Effector CD4-positive, alpha-beta T cell (primary cell): Measurements from ENCODE around the gene SLC25A18. TPM values are rescaled to one million over a fixed set of nuclear protein-coding genes. Genes with fewer than 3 reads are reported as not detected.
"Not testable (repeated sequence)": the region's sequence is repeated elsewhere in the genome, so short reads cannot be mapped to it uniquely, and the experiment has no call there.

Experiments used
- DNase-seq: peaks from one replicate; pipeline ENCODE4 v3.0.0-alpha.2; 2020
- total RNA-seq: gene quantifications from one replicate; lab custom pipeline; 2026; lab: John Stamatoyannopoulos, UW

The SLC25A18 gene
- total RNA-seq = not detected

GRCh38 chr22:17562906-17563870 lies at the start of gene SLC25A18:
Gene SLC25A18 (plus strand): TSS chr22:17563498. CDS start chr22:17579945, 16,447 bp downstream.
- no peak for DNase-seq

- no peak for DNase-seq
These were observed 49.7 kb upstream of the SLC25A18 start for GRCh38 chr22:17513612-17514011.

- DNase-seq = no peak
These were observed 49.2 kb upstream of the SLC25A18 start for GRCh38 chr22:17514084-17514483.

- no peak for DNase-seq
These were observed 44.9 kb upstream of the SLC25A18 start for GRCh38 chr22:17518406-17518805.

- not testable (repeated sequence) for DNase-seq
These were observed 41.3 kb upstream of the SLC25A18 start for GRCh38 chr22:17521971-17522370.

- no peak for DNase-seq
These were observed 39.4 kb upstream of the SLC25A18 start for GRCh38 chr22:17523925-17524324.

GRCh38 chr22:17536269-17536668 lies 27.0 kb upstream of the SLC25A18 start:
- DNase-seq = no peak

- no peak for DNase-seq
These were observed 26.1 kb upstream of the SLC25A18 start for GRCh38 chr22:17537155-17537554.

- DNase-seq = no peak
These were observed 22.8 kb upstream of the SLC25A18 start for GRCh38 chr22:17540481-17540880.

GRCh38 chr22:17541476-17541875 lies 21.8 kb upstream of the SLC25A18 start:
- no peak for DNase-seq

- DNase-seq = no peak
These were observed 20.8 kb upstream of the SLC25A18 start for GRCh38 chr22:17542452-17542851.

- DNase-seq = no peak
These were observed 15.1 kb upstream of the SLC25A18 start for GRCh38 chr22:17548010-17548755.

GRCh38 chr22:17548756-17549035 lies 14.6 kb upstream of the SLC25A18 start:
- no peak for DNase-seq

- no peak for DNase-seq
These were observed 14.1 kb upstream of the SLC25A18 start for GRCh38 chr22:17549183-17549582.

- no peak for DNase-seq
These were observed 13.6 kb upstream of the SLC25A18 start for GRCh38 chr22:17549655-17550054.

GRCh38 chr22:17552737-17553136 lies 10.6 kb upstream of the SLC25A18 start:
- no peak for DNase-seq

GRCh38 chr22:17554814-17555213 lies 8.5 kb upstream of the SLC25A18 start:
- DNase-seq = no peak

GRCh38 chr22:17559188-17559587 lies 4.1 kb upstream of the SLC25A18 start:
- DNase-seq = no peak

GRCh38 chr22:17563936-17564391 lies 666 bp downstream of the SLC25A18 start:
- DNase-seq = no peak

- not testable (repeated sequence) for DNase-seq
These were observed 2.9 kb downstream of the SLC25A18 start for GRCh38 chr22:17566016-17566687.

GRCh38 chr22:17566776-17567175 lies 3.5 kb downstream of the SLC25A18 start:
- no peak for DNase-seq

- no peak for DNase-seq
These were observed 6.7 kb downstream of the SLC25A18 start for GRCh38 chr22:17569971-17570511.
